GM18502 (cell line): Measurements from ENCODE around the gene SLC41A3.
A peak's percentile ranks its signal among the peaks of the same experiment; 100 is the strongest.
"Not testable (repeated sequence)": the region's sequence is repeated elsewhere in the genome, so short reads cannot be mapped to it uniquely, and the experiment has no call there.

Experiments
- ATAC-seq: cut with Tn5 transposase; IDR thresholded peaks from one replicate; pipeline ENCODE4 v1.9.1; 2021; ENCODE audit warnings: mild to moderate bottlenecking; ENCODE audit not compliant: unreplicated experiment, poor library complexity

The SLC41A3 gene

GRCh38 chr3:126084768-126085180, 850 bp upstream of the SLC41A3 start:
- no peak for ATAC-seq

- peak; percentile 48 for ATAC-seq
These were observed 412 bp downstream of the SLC41A3 start for GRCh38 chr3:126083511-126083912.

- no peak for ATAC-seq
These were observed 832 bp downstream of the SLC41A3 start for GRCh38 chr3:126083138-126083445.

- ATAC-seq: no peak
These were observed 1.4 kb downstream of the SLC41A3 start for GRCh38 chr3:126082362-126083137.

- ATAC-seq: no peak
These were observed 2.1 kb downstream of the SLC41A3 start for GRCh38 chr3:126081618-126082361.

GRCh38 chr3:126080970-126081369, 3.0 kb downstream of the SLC41A3 start:
- ATAC-seq: no peak

GRCh38 chr3:126078866-126079265, 5.1 kb downstream of the SLC41A3 start:
- ATAC-seq: no peak

- ATAC-seq: no peak
These were observed 6.2 kb downstream of the SLC41A3 start for GRCh38 chr3:126077754-126078153.

- ATAC-seq: no peak
These were observed 7.8 kb downstream of the SLC41A3 start for GRCh38 chr3:126076140-126076539.

GRCh38 chr3:126070146-126070545, 13.8 kb downstream of the SLC41A3 start:
- ATAC-seq: no peak

- no peak for ATAC-seq
These were observed 16.0 kb downstream of the SLC41A3 start for GRCh38 chr3:126067959-126068358.

GRCh38 chr3:126066676-126067075, 17.2 kb downstream of the SLC41A3 start:
- ATAC-seq: not testable (repeated sequence)

- ATAC-seq: no peak
These were observed 18.0 kb downstream of the SLC41A3 start for GRCh38 chr3:126065876-126066275.

GRCh38 chr3:126064627-126065258, 19.2 kb downstream of the SLC41A3 start:
- ATAC-seq: no peak

GRCh38 chr3:126063358-126063965, 20.5 kb downstream of the SLC41A3 start:
- ATAC-seq: no peak

- no peak for ATAC-seq
These were observed 22.5 kb downstream of the SLC41A3 start for GRCh38 chr3:126061301-126062032.

GRCh38 chr3:126060613-126061145, 23.2 kb downstream of the SLC41A3 start:
- ATAC-seq: no peak

GRCh38 chr3:126058666-126059065, 25.3 kb downstream of the SLC41A3 start:
- ATAC-seq: no peak

- no peak for ATAC-seq
These were observed 26.0 kb downstream of the SLC41A3 start for GRCh38 chr3:126057936-126058335.

- no peak for ATAC-seq
These were observed 26.5 kb downstream of the SLC41A3 start for GRCh38 chr3:126057501-126057819.
